Activated CD8-positive, alpha-beta memory T cell treated with anti-CD3 and anti-CD28 coated beads for 24 hours (primary cell): Measurements from ENCODE around the gene PRKCB.
A peak's percentile ranks its signal among the peaks of the same experiment; 100 is the strongest.

Source experiments
- DNase-seq: peaks from one replicate; pipeline ENCODE4 v3.0.0-alpha.2; 2020

Gene PRKCB

GRCh38 chr16:23947838-23948237 is 112.1 kb downstream of the PRKCB start:
- DNase-seq, result peak; percentile 48

GRCh38 chr16:23948949-23949411 is 113.2 kb downstream of the PRKCB start:
- peak; percentile 68 for DNase-seq

GRCh38 chr16:23949630-23950290 is 114.0 kb downstream of the PRKCB start:
- peak; percentile 77 for DNase-seq

GRCh38 chr16:23950291-23950894 is 114.6 kb downstream of the PRKCB start:
- DNase-seq, result peak; percentile 65

GRCh38 chr16:23950898-23951297 is 115.1 kb downstream of the PRKCB start:
- DNase-seq, result peak; percentile 70

- DNase-seq, result peak; percentile 75
Observed at GRCh38 chr16:23952128-23952970, 116.6 kb downstream of the PRKCB start.

GRCh38 chr16:23952971-23953300 is 117.2 kb downstream of the PRKCB start:
- DNase-seq, result peak; percentile 56

- DNase-seq, result no peak
Observed at GRCh38 chr16:23953476-23953875, 117.7 kb downstream of the PRKCB start.

- peak; percentile 26 for DNase-seq
Observed at GRCh38 chr16:23955088-23955487, 119.3 kb downstream of the PRKCB start.

- DNase-seq, result no peak
Observed at GRCh38 chr16:23957287-23957686, 121.5 kb downstream of the PRKCB start.

GRCh38 chr16:23959072-23959751 is 123.4 kb downstream of the PRKCB start:
- DNase-seq, result peak; percentile 64

GRCh38 chr16:23959752-23960072 is 123.9 kb downstream of the PRKCB start:
- peak; percentile 65 for DNase-seq

- peak; percentile 51 for DNase-seq
Observed at GRCh38 chr16:23960081-23960885, 124.5 kb downstream of the PRKCB start.

- peak; percentile 77 for DNase-seq
Observed at GRCh38 chr16:23962001-23962400, 126.2 kb downstream of the PRKCB start.

GRCh38 chr16:23964136-23964535 is 128.4 kb downstream of the PRKCB start:
- DNase-seq, result no peak

GRCh38 chr16:23965137-23965733 is 129.5 kb downstream of the PRKCB start:
- DNase-seq, result no peak

GRCh38 chr16:23966597-23967394 is 131.0 kb downstream of the PRKCB start:
- DNase-seq, result no peak

- no peak for DNase-seq
Observed at GRCh38 chr16:23967775-23968174, 132.0 kb downstream of the PRKCB start.

GRCh38 chr16:23968176-23968575 is 132.4 kb downstream of the PRKCB start:
- no peak for DNase-seq

- DNase-seq, result no peak
Observed at GRCh38 chr16:23969468-23970297, 133.9 kb downstream of the PRKCB start.
